H7 (cell line): ENCODE data around the gene PLA2G2A. TPM values are rescaled to one million over a fixed set of nuclear protein-coding genes. Genes with fewer than 3 reads are reported as not detected.
"Not testable (repeated sequence)": the region's sequence is repeated elsewhere in the genome, so short reads cannot be mapped to it uniquely, and the experiment has no call there.

Experiments used
- DNase-seq: peaks from one replicate; pipeline ENCODE4 v3.0.0; 2012
- H3K27me3 ChIP-seq: 2 replicates; pipeline ENCODE4 v1.6.0; 2011; ENCODE audit warnings: mild to moderate bottlenecking, low read length; ENCODE audit not compliant: control insufficient read depth, insufficient read depth
- H3K36me3 ChIP-seq: replicated peaks from 2 replicates; pipeline ENCODE4 v1.5.1; 2011; ENCODE audit warnings: low read length; ENCODE audit not compliant: control insufficient read depth, insufficient read depth
- H3K4me3 ChIP-seq: 2 replicates; pipeline ENCODE4 v1.5.1; 2011; ENCODE audit warnings: low read depth, mild to moderate bottlenecking, control low read depth, low read length, moderate library complexity; ENCODE audit not compliant: insufficient read depth
- total RNA-seq: library from RNA; depleted of rRNA; stranded (reverse); fragments of >200 nt; shearing (Covaris generic); gene quantifications from 2 replicates; pipeline ENCODE4 v1.2.3, GENCODE V29; 2014; rRNA removed

Gene PLA2G2A
- total RNA-seq, 1 experiment from 2014 or later: not detected

- not testable (repeated sequence) for H3K4me3 ChIP-seq, H3K36me3 ChIP-seq, DNase-seq, H3K27me3 ChIP-seq
These were observed 52.3 kb downstream of the PLA2G2A start for GRCh38 chr1:19927130-19927421.

GRCh38 chr1:19926296-19927129 is 52.9 kb downstream of the PLA2G2A start:
- DNase-seq: no peak
- Histone ChIP-seq H3K4me3 (no peak overlapping the region), H3K27me3 (no peaks in the 10 kb centered on the region), H3K36me3 (no peaks in the 10 kb centered on the region)

Other genes starting within 250 kb of the PLA2G2A start
- 6.9 and 8.8 TPM in 2 replicates for gene TMCO4, start 179.7 kb downstream of the PLA2G2A start, total RNA-seq
- gene RNF186, start 164.3 kb downstream of the PLA2G2A start, total RNA-seq: not detected in 2 replicates
- 8.2 and 12.5 TPM in 2 replicates for gene OTUD3, start 97.2 kb downstream of the PLA2G2A start, total RNA-seq
- not detected in 2 replicates for gene PLA2G2E, start 56.0 kb downstream of the PLA2G2A start, total RNA-seq
- 0.69 and 0.92 TPM in 2 replicates for gene PLA2G5, start 90.6 kb upstream of the PLA2G2A start, total RNA-seq
- gene PLA2G2D, start 139.9 kb upstream of the PLA2G2A start, total RNA-seq: not detected in 2 replicates
- not detected in 2 replicates for gene PLA2G2F, start 159.7 kb upstream of the PLA2G2A start, total RNA-seq
- gene UBXN10, start 206.5 kb upstream of the PLA2G2A start, total RNA-seq: 0.73 and 1.4 TPM in 2 replicates
- gene PLA2G2C, start 206.9 kb upstream of the PLA2G2A start, total RNA-seq: 0.04 TPM in 1 of 2 replicates, not detected in the other